Renal cortex interstitium (tissue), 11 donors: ENCODE data around the gene ADGRF3. TPM values are rescaled to one million over a fixed set of nuclear protein-coding genes. Genes with fewer than 3 reads are reported as not detected.
"Not testable (repeated sequence)": the region's sequence is repeated elsewhere in the genome, so short reads cannot be mapped to it uniquely, and the experiment has no call there.

Source experiments
- DNase-seq, 11 donors: peaks; one replicate each; pipeline ENCODE4 v3.0.0-alpha.2; 2013; ENCODE audit warnings: low read depth in 9 of 11, low spot score in 4 of 11; ENCODE audit errors: extremely low read depth in 1 of 11
- polyA plus RNA-seq, 3 donors: library from polyadenylated mRNA; unstranded; fragments of 120-200 nt; gene quantifications; one replicate each; pipeline ENCODE4 v1.2.1, GENCODE V29; 2013; ENCODE audit not compliant: insufficient read length in 3 of 3

ADGRF3 gene
- polyA plus RNA-seq, 3 donors: 2.4 to 3.3 (median 3.0) TPM

- DNase-seq: no peak
Measured at GRCh38 chr2:26326514-26326913, 20.1 kb downstream of the ADGRF3 start.

DNA sequence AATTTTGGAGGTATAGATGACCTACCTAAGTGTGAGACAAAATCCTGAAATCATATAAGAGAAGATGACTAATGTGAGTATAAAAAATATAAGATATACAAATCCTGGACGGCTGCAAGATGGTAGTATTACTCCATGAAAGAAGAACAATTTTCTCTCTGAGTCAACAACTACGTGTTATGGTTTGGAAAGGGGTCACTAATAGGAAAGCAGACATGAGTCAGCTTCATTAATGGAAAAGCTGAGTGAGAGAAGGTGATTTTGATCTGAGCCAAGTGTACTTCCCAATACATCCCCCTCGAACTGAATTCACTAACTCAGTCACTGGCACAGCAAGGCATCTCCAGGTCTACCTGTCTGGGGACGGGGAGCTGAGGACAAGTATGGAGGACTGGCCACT is 20.7 kb downstream of the ADGRF3 start:
- DNase-seq: no peak

- no peak for DNase-seq
Measured at GRCh38 chr2:26324903-26325302, 21.7 kb downstream of the ADGRF3 start.

- DNase-seq: not testable (repeated sequence)
Measured at GRCh38 chr2:26324479-26324878, 22.1 kb downstream of the ADGRF3 start.

GRCh38 chr2:26318950-26319349 is 27.6 kb downstream of the ADGRF3 start:
- DNase-seq: no peak

- no peak for DNase-seq
Measured at GRCh38 chr2:26317377-26318105, 29.0 kb downstream of the ADGRF3 start.

DNA sequence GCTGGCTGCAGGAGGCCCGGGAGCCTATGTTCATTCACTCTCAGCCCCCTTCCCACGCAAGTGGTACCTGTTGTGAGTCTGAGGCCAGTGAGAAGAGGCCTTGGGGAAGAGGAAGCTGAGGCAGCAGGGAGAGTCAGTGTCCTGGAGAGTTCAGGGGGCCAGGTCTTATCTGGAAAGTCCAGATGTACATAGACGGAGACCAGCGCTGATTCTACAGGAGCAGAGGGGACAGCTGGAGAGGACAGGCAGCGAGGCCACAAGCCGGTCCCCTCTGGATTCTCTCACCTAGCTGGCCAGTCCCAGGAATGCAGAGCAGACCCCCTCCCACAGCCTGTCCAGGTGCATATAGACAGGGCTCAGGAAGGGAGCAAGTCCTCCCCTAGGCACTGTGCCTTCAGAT is 29.7 kb downstream of the ADGRF3 start:
- DNase-seq: no peak

GRCh38 chr2:26316041-26316440 is 30.5 kb downstream of the ADGRF3 start:
- DNase-seq: no peak

- DNase-seq: no peak
Measured at GRCh38 chr2:26314243-26314642, 32.3 kb downstream of the ADGRF3 start.

DNA sequence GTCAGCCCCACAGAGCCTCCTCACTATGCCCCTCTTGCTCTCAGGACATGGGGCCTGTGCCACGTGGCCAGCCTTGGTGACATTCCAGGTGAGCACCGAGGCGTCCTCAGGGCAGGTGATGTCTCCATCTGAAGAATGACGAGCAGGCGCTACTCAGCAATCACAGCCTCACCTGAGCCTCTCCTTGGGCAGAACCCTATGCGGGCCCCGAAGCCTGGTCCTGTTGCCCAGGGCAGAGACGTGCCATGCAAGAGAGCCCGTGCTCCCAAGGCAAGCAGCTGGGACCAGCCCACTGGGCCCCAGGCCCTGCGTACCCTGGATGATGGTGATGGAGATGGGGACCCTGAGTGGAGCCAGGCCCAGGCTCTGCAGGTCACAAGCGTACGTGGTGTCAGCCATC is 33.1 kb downstream of the ADGRF3 start:
- DNase-seq: no peak

DNA sequence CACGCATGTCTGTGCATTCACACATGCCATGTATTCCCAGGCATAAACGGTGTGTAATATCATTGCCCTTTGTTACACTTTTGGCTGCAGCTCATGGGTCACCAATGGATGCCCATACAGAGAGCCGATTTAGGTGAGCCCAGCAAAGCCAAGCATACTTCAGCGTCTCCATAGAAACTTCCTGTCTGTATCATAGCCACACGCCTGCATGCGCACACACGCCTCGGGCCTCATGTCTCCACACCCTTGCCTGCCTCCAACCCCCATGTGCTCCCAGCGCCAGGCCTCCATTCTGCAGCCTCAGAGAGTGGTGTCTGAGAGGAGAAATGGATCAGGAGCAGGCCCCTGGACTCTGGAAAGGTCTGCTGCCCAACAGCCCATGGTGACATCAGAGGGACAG is 34.1 kb downstream of the ADGRF3 start:
- no peak for DNase-seq

DNA sequence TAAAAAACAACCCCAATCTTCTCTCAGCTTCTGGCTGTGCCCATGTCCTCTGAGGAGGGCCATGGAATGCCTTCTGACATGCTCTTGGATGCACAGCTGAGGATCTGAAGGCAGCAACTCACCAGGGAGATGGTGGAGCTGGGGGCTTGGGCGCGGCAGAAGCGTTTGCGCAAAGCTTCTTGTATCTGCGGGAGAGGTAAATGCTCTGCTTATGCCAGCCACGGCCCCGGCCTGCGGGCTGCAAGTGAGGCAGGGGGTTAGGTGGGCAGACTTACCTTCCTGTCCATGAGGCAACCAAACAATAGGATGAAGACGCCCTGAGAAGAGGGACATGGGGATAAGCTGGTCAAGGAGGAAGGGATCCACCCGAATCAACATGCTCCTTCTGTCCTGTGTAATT is 36.7 kb downstream of the ADGRF3 start:
- no peak for DNase-seq

DNA sequence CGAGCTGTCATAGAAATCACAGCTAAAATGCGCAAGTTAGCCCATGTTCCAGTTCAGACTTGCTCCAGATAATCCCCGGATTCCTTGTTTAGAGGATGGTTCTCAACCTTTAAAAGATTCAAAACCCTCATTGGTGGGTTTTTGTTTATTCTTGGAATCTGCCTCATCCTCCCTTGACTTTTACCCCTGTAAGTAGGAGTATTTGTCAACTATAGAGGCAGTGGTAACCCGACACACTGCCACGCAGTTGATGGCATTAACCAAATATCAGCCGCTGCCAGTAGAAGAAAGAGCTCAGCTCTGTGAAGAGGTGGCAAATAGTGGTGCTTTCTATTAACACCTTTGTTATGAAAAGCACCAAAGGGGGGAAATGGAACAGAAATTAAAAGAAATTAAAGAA is 41.0 kb downstream of the ADGRF3 start:
- DNase-seq: peak in 1 of 11 donors; percentile 27

DNA sequence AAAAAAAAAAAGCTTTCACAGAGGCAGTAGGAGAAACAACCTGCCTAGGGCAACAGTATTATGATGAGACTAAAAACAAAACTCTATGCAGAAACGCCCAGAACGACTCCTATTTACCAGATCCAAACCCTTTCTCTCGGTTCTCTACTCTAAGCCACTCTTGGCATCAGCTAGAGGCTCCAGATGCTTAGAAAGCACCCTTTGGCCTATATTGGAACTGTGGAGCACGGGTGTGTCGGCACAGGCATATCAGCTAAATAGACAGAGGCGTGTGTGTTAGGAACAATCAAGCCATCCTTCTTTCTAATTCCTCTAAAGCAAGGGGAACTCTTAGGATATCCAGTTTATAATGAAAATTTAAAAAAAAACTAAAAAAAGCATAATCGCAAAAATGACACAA is 41.5 kb downstream of the ADGRF3 start:
- not testable (repeated sequence) for DNase-seq

DNA sequence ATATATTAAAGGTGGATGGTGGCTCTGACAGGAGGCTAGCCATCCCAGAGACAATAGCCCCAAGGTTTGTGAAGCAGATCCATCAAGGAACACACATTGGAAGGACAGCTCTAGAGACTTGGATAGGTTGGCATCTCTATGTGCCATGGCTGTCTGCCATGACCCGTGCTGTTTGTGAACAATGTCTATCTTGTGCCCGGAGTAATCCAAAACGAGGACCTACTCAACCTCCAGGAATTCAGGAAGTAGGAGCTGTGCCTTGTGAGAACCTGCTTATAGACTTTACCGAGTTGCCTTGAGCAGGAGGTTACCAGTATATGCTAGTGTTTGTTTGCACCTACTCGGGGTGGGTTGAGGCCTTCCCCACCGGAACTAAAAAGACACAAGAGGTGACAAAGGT is 43.7 kb downstream of the ADGRF3 start:
- DNase-seq: no peak

DNA sequence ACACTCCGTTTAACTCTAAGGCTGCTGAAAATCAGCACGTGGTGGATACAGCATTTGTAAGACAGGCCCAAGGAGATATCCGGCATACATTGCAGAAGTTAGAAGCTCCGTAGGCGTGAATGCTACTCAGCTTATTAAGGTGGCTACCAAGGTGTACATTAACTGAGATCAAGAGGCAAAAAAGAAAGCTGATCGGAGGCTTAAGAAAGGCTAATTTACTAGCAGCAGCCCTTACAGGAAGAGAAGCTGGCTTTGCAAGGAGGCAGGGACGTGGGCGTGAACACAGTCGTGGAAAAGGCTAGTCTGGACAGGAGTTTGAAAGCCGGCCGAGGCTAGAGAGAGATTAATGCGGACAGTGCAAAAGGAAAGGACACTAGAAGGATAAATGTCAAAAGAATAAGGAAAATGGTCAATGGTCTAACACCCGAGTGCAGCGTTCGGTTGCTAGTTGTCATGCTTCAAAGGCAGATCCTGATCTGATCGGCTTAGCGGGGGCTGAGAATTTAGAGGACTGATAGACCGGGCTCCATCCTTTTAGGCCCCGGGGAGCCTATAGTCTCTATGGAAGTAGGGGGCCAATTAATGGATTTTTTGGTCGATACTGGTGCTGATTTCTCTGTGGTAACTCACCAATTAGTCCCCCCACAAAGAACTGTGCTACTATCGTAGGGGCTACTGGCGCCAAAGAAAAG is 46.2 kb downstream of the ADGRF3 start:
- peak in 4 of 11 donors; percentile 27 to 35 (median 28) for DNase-seq

DNA sequence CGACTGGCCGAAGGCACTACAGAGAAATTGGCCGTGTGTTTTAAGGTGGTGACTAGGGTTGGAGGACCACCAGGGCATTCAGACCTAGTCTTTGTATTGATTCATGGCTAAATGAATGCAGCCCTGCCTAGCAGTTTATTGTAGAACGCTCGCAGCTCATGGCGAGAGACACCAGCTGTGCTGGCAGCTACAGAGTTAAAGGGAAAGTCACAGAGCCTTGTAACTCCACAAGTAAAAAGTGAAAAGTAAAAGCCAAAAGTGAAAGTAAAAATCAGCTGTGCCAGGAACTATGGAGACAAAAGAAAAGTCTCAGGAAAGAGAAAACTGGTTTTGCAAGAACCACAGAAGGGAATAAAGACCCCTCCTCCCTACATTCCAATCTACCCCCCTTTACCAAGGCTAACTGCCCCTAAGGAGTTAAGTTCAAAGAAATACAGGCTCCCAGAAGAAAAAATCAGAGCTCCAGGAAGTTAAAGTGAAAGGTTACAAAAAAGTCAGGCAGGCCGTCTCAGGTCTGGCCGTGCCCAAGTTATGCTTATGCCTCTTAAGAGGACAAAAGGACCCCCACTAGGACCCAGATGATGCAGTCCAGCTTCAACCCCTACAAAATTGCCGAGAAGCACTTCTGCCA is 47.0 kb downstream of the ADGRF3 start:
- peak; percentile 45 to 79 (median 65) for DNase-seq

DNA sequence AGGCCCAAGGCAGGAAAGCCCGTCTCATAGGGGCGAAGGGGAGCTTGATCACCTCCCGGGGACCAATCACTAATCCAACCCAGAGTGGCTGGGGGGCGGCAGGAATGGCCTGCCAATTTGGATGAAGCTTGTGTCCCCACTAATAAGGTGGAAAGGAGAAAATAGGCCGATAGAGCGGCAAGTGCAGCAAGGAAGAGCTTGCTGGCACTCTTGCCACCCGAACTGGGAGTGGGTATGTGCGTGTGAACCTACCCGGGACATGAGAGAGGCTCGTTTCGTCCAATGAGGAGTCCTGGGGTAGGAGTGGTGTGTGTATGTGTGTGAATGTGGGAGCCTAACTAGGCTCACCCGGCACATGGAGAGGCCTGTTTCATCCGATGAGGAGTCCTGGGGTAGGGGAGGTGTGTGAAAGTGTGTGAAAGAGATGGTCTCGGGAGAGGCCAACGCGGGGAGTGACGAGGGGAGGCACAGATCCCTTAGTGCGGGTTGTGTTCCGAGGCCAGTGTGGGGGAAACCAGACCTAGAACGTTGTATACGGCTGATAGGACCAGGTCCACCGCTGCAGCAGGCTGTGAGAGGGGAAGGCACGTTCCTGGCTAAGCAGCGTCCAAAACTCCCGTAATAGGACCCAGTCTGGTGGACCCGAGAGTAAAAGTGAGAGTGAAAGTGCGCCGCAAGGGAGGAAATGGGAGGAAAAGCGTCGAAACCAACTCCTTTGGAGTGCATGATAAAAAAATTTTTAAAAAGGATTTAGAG is 47.8 kb downstream of the ADGRF3 start:
- DNase-seq: peak in 7 of 11 donors; percentile 12 to 42 (median 34)

DNA sequence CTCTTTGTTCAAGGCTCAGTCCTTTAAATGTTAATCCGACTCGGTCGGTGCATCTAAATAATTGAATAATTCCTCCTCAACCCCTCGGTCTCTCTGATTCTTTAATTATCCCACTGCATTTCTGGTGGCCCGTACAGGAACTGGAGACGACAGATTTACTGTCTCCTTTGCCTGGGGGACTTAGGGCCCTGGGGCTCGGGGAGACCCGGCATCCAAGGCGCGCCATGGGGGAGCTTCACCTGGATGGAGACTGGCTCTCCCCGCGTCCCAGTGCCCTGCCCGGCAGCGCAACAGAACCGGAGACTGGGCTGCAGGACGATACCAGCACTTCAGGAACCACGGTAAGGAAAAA is 48.3 kb downstream of the ADGRF3 start:
- DNase-seq: no peak

- no peak for DNase-seq
Measured at GRCh38 chr2:26297061-26297460, 49.5 kb downstream of the ADGRF3 start.
